ENCODE measurements around the gene SPIB. TPM values are rescaled to one million over a fixed set of nuclear protein-coding genes. Genes with fewer than 3 reads are reported as not detected.

SPIB gene
- total and polyA plus RNA-seq, 2 of the 4 experiments (the other 2 are of a cell fraction) = not detected

DNA sequence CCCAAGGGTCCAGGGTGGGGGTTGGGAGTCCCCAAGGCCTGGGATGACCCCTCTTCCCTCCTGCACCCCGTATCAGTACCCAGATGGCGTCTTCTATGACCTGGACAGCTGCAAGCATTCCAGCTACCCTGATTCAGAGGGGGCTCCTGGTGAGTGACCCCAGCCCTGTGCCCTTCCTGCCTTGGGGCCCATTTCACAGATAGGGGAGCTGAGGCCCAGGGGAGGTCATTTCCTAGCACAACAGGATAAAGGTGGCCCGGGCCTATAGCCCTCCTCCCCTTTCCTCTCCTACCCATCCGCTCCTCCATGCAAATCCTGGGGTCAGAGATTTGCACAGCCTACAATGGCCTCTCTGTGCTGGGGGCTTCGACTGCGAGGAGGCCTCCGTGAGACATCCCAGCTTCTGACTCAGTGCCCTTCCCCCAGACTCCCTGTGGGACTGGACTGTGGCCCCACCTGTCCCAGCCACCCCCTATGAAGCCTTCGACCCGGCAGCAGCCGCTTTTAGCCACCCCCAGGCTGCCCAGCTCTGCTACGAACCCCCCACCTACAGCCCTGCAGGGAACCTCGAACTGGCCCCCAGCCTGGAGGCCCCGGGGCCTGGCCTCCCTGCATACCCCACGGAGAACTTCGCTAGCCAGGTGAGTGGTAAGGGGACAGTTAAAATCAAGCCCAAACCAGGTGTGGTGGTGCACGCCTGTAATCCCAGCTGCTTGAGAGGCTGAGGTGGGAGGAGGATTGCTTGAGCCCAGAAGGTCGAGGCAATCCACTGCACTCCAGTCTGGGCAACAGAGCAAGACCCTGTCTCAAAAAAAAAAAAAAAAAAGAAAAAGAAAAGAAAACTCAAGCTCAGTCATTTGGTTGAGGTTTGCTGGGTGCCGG is 3.9 kb downstream of the SPIB start:
- in situ Hi-C loops (cut with MboI; ENCODE audit: low sequenced_read_pairs) (no loop called here), dilution Hi-C loops (cut with HindIII; ENCODE audit: low sequenced_read_pairs, unreplicated experiment) (no loop called here), intact Hi-C loops (cut with micrococcal nuclease) (no loop called here)
- Histone ChIP-seq H3K9me1 (ENCODE audit: insufficient read depth, low read length) (no peaks in the 10 kb centered on the region), H3K27me3 (ENCODE audit: control insufficient read depth, insufficient read depth, low read length) (peaks cover 21% of the 10 kb centered on the region), H2AK9ac (replicated peaks; ENCODE audit: low read depth, low read length, poor library complexity) (no peak overlapping the region), H3K4me3 (ENCODE audit: insufficient read depth, low read depth, low read length) (no peak overlapping the region), H3K9ac (ENCODE audit: low read depth, low read length) (no peak overlapping the region), H3K18ac (ENCODE audit: low read depth, low read length) (no peak overlapping the region), H3K36me3 (ENCODE audit: control insufficient read depth, insufficient read depth, low read length) (no peaks in the 10 kb centered on the region), H4K5ac (ENCODE audit: low read depth, low read length) (no peak overlapping the region), H2BK5ac (ENCODE audit: low read depth, low read length, poor library complexity, severe bottlenecking) (no peak overlapping the region), H4K8ac (ENCODE audit: low read depth in 2 of 2, low read length in 2 of 2) (no peak overlapping the region), H2BK20ac (ENCODE audit: low read depth, low read length) (no peak overlapping the region), H3K4me1 (ENCODE audit: control insufficient read depth, insufficient read depth, low read length) (no peaks in the 10 kb centered on the region), H2AFZ (replicated peaks; ENCODE audit: low read length, poor library complexity) (no peak overlapping the region), H2AK5ac (ENCODE audit: low read depth, low read length) (no peak overlapping the region), H4K91ac (ENCODE audit: insufficient read depth, low read depth, low read length) (no peak overlapping the region), H3K4ac (ENCODE audit: low read depth, low read length) (no peak overlapping the region), H3K23ac (ENCODE audit: low read depth, low read length) (no peak overlapping the region), H3K9me3 (ENCODE audit: control insufficient read depth, insufficient read depth, low read length) (no peaks in the 10 kb centered on the region), H3K79me1 (ENCODE audit: low read depth in 1 of 2, low read length in 2 of 2) (no peaks in the 10 kb centered on the region), H3K27ac (ENCODE audit: insufficient read depth, low read length) (no peak overlapping the region), H2BK120ac (ENCODE audit: low read depth, low read length) (no peak overlapping the region), H3K4me2 (ENCODE audit: low read depth, low read length) (no peak overlapping the region), H3K14ac (replicated peaks; ENCODE audit: low read depth, low read length) (no peak overlapping the region), H4K20me1 (ENCODE audit: insufficient read depth, low read length) (no peaks in the 10 kb centered on the region), H3K56ac (ENCODE audit: extremely low read depth, insufficient read depth, low read length) (no peak overlapping the region), H2BK15ac (ENCODE audit: low read depth, low read length) (no peak overlapping the region)
- no TSS peak for BruUV-seq (replicated peaks)
- ChIA-PET CTCF (no interaction called here), POLR2A (ENCODE audit: unreplicated experiment) (no interaction called here)
- DNase-seq = no peak
- no peak for ATAC-seq (ENCODE audit: low read depth)
- whole genome bisulfite sequencing, 2 experiments (ENCODE audit: extremely low coverage in 2 of 2, insufficient read length in 1 of 2) = 88% methylated on average over 4 of the region's 18 CpGs; no CpG with 5 or more reads in 1 of the 2 experiments
- TF ChIP-seq FOS (IDR thresholded peaks at IDR 0.05; ENCODE audit: low read depth, low read length) (no peak), CHD1 (IDR thresholded peaks at IDR 0.05; ENCODE audit: low read depth, low read length) (no peak), MAZ (IDR thresholded peaks at IDR 0.05; ENCODE audit: borderline replicate concordance, low read depth, low read length) (no peak), POLR2A (IDR thresholded peaks at IDR 0.05; ENCODE audit: low read depth, low read length) (no peak), CEBPB (IDR thresholded peaks at IDR 0.05; ENCODE audit: low read depth, low read length) (no peak), MAFK (IDR thresholded peaks at IDR 0.05; ENCODE audit: low read depth, low read length) (no peak), RAD21 (IDR thresholded peaks at IDR 0.05; ENCODE audit: low read length) (no peak), RCOR1 (IDR thresholded peaks at IDR 0.05; ENCODE audit: insufficient replicate concordance, low read length) (no peak), MXI1 (IDR thresholded peaks at IDR 0.05; ENCODE audit: borderline replicate concordance, low read depth, low read length) (no peak), BHLHE40 (IDR thresholded peaks at IDR 0.05; ENCODE audit: low read depth, low read length) (no peak), SMC3 (IDR thresholded peaks at IDR 0.05; ENCODE audit: low read depth, low read length) (no peak), RFX5 (IDR thresholded peaks at IDR 0.05; ENCODE audit: low read depth, low read length) (no peak)
- TF ChIP-seq, protein P1, sequence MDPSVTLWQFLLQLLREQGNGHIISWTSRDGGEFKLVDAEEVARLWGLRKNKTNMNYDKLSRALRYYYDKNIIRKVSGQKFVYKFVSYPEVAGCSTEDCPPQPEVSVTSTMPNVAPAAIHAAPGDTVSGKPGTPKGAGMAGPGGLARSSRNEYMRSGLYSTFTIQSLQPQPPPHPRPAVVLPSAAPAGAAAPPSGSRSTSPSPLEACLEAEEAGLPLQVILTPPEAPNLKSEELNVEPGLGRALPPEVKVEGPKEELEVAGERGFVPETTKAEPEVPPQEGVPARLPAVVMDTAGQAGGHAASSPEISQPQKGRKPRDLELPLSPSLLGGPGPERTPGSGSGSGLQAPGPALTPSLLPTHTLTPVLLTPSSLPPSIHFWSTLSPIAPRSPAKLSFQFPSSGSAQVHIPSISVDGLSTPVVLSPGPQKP (IDR thresholded peaks at IDR 0.05; ENCODE audit: borderline replicate concordance, low read depth, low read length) = no peak
- TF ChIP-seq, protein P2, sequence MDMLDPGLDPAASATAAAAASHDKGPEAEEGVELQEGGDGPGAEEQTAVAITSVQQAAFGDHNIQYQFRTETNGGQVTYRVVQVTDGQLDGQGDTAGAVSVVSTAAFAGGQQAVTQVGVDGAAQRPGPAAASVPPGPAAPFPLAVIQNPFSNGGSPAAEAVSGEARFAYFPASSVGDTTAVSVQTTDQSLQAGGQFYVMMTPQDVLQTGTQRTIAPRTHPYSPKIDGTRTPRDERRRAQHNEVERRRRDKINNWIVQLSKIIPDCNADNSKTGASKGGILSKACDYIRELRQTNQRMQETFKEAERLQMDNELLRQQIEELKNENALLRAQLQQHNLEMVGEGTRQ (IDR thresholded peaks at IDR 0.05; ENCODE audit: low read depth, low read length) = no peak
- TF ChIP-seq, protein P3, sequence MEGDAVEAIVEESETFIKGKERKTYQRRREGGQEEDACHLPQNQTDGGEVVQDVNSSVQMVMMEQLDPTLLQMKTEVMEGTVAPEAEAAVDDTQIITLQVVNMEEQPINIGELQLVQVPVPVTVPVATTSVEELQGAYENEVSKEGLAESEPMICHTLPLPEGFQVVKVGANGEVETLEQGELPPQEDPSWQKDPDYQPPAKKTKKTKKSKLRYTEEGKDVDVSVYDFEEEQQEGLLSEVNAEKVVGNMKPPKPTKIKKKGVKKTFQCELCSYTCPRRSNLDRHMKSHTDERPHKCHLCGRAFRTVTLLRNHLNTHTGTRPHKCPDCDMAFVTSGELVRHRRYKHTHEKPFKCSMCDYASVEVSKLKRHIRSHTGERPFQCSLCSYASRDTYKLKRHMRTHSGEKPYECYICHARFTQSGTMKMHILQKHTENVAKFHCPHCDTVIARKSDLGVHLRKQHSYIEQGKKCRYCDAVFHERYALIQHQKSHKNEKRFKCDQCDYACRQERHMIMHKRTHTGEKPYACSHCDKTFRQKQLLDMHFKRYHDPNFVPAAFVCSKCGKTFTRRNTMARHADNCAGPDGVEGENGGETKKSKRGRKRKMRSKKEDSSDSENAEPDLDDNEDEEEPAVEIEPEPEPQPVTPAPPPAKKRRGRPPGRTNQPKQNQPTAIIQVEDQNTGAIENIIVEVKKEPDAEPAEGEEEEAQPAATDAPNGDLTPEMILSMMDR (conservative IDR thresholded peaks at IDR 0.05; ENCODE audit: low read depth, low read length) = no peak
